Measurements from ENCODE around the gene SENP1.
"Not testable (repeated sequence)": the region's sequence is repeated elsewhere in the genome, so short reads cannot be mapped to it uniquely, and the experiment has no call there.

DNA sequence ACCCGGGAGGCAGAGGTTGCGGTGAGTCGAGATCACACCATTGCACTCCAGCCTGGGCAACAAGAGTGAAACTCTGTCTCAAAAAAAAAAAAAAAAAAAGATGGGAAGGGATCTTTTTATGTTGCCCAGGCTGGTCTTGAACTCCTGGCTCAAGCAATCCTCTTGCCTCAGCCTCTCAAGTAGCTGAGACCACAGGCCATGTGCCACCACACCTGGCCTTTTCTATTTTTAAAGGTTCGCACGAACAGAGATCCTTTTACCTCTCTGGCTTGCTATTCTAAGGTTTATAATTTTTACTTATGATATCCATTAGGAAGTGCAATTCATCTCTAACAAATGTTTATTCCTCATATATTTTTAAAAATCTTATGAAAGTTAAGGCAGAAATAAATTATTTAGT, 19.7 kb upstream of the SENP1 start:
- TF ChIP-seq, protein P1, sequence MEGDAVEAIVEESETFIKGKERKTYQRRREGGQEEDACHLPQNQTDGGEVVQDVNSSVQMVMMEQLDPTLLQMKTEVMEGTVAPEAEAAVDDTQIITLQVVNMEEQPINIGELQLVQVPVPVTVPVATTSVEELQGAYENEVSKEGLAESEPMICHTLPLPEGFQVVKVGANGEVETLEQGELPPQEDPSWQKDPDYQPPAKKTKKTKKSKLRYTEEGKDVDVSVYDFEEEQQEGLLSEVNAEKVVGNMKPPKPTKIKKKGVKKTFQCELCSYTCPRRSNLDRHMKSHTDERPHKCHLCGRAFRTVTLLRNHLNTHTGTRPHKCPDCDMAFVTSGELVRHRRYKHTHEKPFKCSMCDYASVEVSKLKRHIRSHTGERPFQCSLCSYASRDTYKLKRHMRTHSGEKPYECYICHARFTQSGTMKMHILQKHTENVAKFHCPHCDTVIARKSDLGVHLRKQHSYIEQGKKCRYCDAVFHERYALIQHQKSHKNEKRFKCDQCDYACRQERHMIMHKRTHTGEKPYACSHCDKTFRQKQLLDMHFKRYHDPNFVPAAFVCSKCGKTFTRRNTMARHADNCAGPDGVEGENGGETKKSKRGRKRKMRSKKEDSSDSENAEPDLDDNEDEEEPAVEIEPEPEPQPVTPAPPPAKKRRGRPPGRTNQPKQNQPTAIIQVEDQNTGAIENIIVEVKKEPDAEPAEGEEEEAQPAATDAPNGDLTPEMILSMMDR (IDR thresholded peaks at IDR 0.05; ENCODE audit: extremely low read depth in 1 of 2, insufficient read depth in 1 of 2, low read depth in 1 of 2, low read length in 2 of 2) = not testable (repeated sequence)
- TF ChIP-seq EZH2 (IDR thresholded peaks at IDR 0.05; ENCODE audit: borderline replicate concordance, low read depth, low read length, severe bottlenecking) = not testable (repeated sequence)
